GM06990 (cell line): Measurements from ENCODE around the gene PSMC4.

ENCODE experiments used
- DNase-seq: peaks from one replicate; pipeline ENCODE4 v3.0.0-alpha.2; 2011; ENCODE audit not compliant: insufficient read length; ENCODE audit errors: extremely low read depth
- H3K27me3 ChIP-seq: replicated peaks from 2 replicates; pipeline ENCODE4 v1.6.0; 2011; ENCODE audit warnings: low read length; ENCODE audit not compliant: control insufficient read depth, insufficient read depth
- H3K36me3 ChIP-seq: 2 replicates; pipeline ENCODE4 v1.5.1; 2011; ENCODE audit warnings: low read length; ENCODE audit not compliant: control insufficient read depth, insufficient read depth
- H3K4me3 ChIP-seq: replicated peaks from 2 replicates; pipeline ENCODE4 v1.5.1; 2011; ENCODE audit warnings: low read depth, mild to moderate bottlenecking, control low read depth, low read length
- TF ChIP-seq, protein P1 (sequence below): IDR thresholded peaks from 2 replicates; pipeline ENCODE4 v1.5.1; 2011; ENCODE audit warnings: low read length, control low read depth, mild to moderate bottlenecking, inconsistent platforms; ENCODE audit not compliant: insufficient read depth, poor library complexity, severe bottlenecking

Gene PSMC4

DNA sequence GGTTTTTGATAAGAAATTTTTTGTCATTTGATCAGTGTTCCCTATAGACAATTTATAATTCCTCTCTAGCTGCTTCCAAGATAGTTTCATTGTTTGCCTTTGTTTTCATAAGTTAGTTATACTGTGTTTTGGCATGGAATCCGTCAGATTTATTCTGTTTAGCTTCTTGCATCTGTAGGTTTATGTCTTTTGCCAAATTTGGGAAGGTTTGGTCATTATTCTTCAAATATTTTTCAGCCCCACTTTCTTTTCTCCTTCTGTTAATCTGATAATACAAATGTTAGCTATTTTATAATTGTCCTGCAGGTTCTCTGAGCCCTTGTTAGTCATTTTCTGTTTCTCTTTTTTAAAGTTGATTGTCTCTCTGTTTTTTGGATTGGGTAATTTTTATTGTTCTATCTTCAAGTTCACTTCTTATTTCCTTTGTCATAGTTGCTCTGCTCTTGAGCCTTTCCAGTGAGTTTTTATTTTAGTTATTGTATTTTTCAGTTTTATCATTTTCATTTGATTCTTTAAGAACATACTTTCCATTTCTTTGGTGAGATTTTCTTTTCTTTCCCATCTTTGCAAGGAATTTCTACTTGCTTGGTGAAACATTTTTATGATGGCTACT lies 30.6 kb upstream of the PSMC4 start:
- Histone ChIP-seq H3K27me3 (no peaks in the 10 kb centered on the region), H3K4me3 (no peak overlapping the region), H3K36me3 (no peaks in the 10 kb centered on the region)
- DNase-seq = no peak
- TF ChIP-seq, protein P1, sequence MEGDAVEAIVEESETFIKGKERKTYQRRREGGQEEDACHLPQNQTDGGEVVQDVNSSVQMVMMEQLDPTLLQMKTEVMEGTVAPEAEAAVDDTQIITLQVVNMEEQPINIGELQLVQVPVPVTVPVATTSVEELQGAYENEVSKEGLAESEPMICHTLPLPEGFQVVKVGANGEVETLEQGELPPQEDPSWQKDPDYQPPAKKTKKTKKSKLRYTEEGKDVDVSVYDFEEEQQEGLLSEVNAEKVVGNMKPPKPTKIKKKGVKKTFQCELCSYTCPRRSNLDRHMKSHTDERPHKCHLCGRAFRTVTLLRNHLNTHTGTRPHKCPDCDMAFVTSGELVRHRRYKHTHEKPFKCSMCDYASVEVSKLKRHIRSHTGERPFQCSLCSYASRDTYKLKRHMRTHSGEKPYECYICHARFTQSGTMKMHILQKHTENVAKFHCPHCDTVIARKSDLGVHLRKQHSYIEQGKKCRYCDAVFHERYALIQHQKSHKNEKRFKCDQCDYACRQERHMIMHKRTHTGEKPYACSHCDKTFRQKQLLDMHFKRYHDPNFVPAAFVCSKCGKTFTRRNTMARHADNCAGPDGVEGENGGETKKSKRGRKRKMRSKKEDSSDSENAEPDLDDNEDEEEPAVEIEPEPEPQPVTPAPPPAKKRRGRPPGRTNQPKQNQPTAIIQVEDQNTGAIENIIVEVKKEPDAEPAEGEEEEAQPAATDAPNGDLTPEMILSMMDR = no peak

DNA sequence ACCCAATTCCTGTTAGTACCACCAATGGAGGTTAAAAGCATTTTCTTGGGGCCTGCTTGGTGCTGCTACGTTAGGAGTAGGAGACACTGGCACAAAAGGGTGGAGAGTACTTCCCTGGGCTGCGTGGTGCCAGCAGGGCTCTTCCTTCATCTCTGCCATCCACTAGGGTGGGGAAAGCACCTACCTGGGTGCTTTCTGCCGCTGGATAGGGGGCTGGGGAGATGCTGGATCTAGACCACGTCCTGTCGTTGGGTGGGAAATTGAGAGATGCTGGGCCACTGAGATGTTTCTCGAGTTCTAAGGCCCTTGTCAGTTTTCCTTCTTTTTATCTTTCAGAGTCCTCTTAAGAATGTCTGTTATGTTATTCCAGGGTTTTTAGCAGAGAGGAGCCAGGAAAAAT lies 29.8 kb upstream of the PSMC4 start:
- TF ChIP-seq, protein P1 = no peak
- no peaks in the 10 kb centered on the region for H3K27me3 ChIP-seq
- H3K4me3 ChIP-seq = no peak overlapping the region
- H3K36me3 ChIP-seq = no peaks in the 10 kb centered on the region
- no peak for DNase-seq

DNA sequence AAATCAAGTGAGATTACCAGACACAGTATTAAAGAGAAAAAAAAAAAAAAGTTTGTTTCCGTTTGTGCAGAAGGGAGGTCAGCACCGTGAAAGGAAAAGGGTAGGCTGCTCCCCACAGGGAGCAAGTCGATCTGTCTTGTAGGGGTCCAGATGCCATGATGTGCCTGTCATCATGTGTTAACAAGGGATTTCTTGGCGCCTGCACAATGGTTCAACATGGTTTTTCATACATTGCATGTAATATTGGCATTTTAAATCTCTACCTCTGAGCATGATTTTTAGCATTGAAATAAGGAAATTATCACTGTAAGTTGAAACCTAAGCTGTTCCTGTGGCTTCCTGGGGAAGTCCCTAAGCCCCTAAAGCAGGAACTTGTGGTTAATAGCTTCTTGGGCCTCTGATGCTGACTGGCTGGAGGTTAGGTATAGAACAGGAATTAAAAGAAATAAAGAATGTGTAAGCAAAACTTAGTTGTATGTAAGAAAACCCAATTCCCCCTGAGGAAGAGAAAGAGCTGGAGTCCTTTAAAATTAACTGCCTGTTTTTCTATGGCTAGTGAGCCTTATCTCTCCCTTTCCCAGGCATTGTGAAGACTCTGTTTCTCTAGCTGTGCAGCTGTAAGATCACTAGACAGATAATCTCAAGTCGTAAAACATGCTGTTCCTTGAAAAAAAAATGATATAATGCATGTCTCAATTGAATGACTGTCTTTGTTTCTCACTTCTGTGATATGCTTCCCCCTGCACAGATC lies 29.2 kb upstream of the PSMC4 start:
- Histone ChIP-seq H3K4me3 (peak overlapping the region; percentile 37), H3K36me3 (no peaks in the 10 kb centered on the region), H3K27me3 (no peaks in the 10 kb centered on the region)
- DNase-seq = peak; percentile 59
- TF ChIP-seq, protein P1 = no peak

GRCh38 chr19:39942366-39942730 lies 28.6 kb upstream of the PSMC4 start:
- Histone ChIP-seq H3K4me3 (no peak overlapping the region), H3K36me3 (no peaks in the 10 kb centered on the region), H3K27me3 (no peaks in the 10 kb centered on the region)
- DNase-seq = no peak
- TF ChIP-seq, protein P1 = no peak

DNA sequence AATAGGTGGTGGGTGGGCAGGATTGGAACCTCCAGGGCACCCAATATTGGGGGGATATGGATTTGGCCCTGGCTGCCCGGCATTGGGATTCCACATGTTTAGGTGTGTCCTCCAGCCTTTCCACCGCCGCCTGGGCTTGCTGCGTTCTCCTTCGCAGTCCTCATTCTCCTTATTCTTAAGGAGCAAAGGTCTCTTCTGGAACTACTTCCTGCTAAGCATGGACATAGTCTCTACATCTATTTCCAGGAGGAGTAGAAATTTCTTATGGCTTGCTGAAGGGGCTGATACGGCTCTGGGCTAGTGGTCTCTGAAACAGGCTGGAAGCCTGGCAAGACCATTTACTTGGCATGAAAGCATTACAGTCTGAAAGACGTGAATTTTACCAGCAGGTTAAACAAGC lies 27.4 kb upstream of the PSMC4 start:
- H3K36me3 ChIP-seq = no peaks in the 10 kb centered on the region
- DNase-seq = no peak
- no peak overlapping the region for H3K4me3 ChIP-seq
- H3K27me3 ChIP-seq = no peaks in the 10 kb centered on the region
- TF ChIP-seq, protein P1 = no peak
